ENCODE results near the gene NXPH1.

NXPH1 gene

DNA sequence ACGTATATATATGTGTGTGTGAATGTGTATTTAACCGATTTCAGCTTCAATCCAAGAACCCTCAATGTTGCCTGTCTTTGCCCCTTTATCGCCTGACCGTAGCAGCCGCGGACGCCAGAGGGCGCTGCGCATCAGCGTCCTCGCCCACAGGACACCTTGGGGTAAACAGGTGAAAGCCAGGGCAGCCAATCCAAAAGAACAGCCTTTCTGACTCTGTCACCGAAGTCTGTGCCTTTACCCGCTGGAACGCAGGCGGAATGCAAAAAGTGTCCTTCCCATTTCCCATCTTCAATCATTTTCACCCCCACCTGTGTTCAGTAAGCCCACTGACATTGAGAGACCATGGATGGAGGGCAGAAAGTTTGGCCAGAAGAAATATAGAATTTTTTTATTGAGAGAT, 3.6 kb downstream of the NXPH1 start:
- DNase-seq: peak in 2 of 3 donors; percentile 24 to 47

DNA sequence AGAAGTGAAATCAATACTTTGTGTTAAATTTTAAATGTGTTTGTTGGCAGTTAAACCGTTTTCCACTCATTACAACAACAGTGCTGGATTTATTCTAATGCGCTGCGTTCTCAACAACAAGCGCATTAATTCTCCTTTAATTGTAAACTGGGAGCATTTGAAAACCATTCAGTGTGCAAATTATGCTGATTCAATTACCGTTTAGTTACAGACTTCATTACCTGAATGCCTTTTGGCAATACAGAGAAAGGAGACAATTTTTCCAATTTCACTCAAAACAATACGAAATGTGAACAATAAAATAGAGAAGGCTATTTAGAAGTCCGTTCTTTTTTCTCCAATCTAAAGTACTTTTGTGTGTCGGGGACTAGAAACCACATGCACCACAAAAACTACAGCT, 4.2 kb downstream of the NXPH1 start:
- no peak for DNase-seq

DNA sequence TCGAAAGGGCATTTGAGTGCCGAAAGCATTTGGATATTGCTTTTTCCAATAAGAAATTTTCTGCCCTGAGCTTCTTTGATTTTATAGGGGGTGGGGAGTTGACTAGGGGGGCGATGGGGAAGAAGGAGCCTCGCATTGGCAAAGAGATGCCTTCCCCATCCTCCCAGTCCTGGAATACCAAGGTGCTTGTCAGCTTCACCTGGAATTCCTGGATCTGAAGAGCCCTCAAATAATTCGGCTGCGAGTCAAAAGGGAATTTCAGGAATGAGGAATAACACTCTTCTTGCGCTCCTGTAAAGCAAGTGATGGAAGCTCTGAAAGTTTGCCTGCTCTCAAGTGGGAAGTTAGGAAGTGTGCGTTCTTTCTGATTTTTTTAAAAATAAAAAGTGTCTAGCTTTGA, 7.3 kb downstream of the NXPH1 start:
- no peak for DNase-seq

DNA sequence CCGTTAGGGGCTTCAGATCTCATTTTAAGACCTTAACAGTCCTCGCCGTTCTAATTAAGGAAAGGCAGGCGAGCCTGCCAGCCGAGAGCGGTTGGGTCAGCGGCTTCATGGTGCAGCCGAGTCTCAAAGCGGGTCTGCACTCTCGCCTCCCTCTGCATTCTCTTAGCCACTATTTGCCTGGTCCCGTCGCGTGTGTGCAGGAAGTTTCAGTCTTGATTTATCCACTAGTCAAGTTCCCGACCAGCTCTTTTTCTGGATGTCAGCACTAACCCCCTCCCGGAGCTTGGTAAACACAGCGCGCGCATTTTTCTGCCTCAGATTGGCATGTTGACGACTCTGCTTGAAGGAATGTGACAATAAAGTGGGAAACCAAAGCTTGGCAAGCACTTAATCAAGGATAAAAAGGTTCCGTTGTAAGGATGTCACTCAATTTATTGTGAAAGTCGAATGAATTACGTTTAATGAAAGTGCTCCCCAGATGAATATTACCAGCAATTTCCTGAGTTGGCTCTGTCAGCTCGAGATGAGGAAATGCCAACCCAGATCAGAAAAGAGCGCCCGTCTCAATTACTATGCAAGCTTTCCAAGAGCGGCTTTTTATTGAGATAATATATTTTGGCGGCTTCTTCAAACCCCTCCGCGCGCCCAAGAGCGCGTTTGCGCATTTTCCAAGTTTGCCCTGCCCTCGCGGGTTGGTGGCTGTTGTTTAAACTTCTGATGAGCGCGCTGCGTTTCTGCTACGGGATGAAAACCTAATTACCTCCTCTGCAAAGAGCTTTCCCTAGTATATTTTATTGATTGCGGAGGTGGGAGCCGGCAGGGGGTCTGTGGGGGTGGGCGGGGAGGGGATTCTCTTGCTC, 7.9 kb downstream of the NXPH1 start:
- no peak for DNase-seq

DNA sequence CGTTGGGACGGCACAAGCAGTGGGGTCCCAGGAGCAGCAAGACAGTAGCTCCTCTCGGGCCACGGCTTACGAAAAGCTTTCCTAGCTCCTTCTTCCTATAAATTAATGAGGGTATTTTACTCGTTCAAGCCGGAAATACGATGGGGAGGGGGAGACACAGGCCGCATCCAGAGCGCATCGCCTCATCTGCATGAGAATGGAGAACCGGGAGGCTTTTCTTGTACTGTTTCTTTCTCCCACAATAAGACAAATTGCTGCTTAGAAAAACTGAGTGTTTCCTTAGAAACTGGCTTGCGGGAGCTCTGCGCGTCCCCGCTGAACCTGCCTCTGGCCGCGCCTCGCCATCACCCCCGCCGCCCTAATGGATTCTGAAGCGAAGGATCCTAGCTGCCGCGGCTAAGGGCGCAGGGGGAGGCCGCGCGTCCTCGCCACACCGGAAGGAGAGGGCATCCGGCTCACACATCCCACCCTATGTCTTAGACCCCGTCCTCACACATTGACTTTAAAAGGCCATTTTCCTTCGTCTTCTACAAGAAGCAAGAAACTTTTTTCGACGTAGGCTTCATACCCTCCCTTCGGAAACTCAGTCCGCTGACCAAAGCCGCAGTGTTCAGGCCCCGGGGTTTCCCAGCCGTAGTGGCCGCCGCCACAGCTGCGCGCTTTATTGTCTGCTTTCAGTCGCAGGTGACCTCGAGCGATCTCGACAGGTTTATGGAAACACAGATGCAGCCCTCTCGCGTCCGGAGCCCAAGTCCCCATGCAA, 8.8 kb downstream of the NXPH1 start:
- no peak for DNase-seq

DNA sequence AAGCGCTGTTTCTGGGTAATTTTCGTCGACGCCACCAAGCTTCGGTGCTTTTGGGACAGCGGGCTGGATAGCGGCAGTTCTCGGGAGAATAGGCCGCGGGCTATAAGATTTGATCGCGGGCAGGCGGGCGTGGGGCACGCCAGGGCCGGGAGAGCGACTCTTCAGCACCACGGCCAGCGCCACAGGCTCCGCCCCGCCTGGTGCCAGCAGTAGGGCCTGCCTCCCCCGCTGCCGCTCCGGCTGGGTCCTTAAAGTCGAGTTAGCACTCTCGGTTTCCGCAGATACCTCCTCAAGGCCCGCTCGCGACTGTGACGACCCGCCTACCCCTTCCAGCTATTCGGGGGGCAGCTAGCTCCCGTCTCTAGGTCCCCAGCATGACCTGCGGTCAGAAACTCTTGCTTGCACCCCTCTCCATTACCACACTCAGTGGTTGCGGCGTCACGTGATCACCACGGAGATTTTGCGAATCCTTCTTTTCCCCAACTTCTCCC, 9.4 kb downstream of the NXPH1 start:
- DNase-seq: peak; percentile 55 to 80 (median 74)

DNA sequence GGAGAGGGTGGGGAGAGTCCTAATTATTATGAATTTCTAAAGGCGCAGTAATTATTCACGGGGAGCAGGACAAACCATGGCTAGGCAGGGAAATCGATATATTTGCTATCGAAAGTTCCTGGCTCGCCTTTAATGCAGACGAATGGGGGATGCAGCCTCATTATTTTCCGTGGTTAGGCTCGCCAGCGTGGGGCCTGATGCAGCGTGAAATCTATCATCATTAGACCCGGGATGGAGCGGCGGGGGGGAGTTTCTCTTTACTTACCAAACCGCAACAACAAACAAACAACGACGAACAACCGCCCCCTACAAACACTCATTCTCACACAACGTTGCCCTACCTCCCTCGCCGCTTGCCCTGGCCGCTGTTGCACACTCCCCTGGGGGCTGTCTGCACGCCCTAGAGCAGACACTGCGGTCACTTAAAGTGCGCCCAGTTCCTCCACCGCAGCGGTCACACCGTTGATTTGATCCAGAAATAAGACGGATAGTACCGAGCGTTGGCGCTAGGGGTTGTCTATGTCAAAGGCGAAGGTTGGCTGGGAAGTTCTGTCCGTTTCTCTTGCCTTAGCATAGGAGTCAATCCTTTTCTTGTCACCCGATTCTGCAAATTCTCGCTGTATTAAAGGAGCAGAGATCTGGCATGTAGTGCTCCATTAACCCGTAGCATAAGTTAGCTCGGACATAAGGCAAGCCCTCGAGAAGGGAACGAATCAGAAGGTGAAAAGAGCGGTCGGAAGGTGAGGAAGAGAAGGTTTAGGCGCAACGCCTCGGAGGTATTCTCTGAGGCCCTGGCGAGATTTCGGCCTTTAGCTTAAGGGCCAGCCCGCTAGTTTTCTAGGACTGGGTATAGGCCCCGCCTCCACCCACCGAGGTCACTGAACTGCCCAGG, 10.4 kb downstream of the NXPH1 start:
- peak in 2 of 3 donors; percentile 12 to 17 for DNase-seq

DNA sequence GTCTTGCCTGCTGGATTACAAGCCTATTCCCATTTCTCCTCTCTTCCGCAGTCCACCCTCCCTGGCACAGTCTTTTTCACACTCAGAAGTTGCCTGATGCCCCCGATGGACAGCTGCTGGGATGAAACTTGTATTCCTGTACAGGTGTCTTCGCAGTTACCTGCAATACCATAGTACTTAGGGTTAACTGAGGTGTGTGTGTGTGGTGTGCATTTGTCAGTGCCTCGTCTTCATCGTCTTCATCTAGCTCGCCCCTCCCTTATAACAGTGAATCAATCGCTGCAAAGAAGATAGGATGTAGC, 11.0 kb downstream of the NXPH1 start:
- no peak for DNase-seq

DNA sequence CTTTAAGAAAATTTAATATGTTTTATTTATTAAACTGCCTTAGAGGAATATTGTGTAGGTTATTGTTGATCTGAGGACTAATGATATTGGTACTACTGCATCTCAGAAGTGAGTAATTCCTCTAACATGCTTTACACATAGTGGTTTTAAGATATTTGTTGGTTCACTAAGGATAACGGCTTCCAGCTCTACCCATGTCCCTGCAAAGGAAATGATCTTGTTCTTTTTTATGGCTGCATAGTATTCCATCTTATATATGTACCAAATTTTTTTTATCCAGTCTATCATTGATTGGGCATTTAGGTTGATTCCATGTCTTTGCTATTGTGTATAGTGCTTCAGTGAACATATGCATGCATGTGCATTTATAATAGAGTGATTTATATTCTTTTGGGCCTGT, 20.1 kb downstream of the NXPH1 start:
- no peak for DNase-seq

DNA sequence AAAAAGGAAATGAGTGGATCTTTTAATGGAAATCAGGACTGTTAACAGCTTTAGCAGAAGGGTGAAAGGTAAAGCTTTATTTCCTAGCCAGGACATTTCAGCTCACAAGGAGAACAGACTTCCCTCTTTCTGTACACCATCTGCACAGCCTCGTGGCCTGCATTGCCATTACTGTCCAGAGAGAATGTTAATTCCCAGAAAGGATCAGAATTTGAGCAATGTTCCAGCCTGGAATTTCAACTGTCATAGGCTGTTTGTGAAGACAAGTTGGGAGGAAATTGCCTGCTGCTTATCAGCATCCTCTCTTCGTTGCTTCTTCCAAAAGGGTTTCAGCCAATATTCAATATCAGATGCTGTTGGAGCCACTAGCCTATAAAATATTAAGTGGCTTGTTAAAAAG, 22.0 kb downstream of the NXPH1 start:
- DNase-seq: no peak

DNA sequence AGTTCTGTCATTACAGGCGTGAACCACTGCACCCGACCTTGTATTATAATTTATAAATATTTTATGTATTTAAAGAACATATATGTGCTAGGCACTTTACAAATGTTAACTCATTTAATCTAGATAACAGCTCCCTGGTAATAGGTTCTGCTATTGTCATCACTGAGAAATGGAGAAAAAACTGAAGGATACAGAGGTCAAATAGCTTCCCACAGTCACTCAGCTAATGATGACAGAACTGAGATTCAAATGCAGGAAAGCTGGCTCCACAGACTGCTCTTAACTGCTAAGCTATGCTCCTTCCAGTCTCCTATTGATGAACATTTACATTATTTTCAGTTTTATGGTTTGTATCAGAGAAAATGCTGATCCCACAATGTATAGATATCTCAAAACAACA, 28.9 kb downstream of the NXPH1 start:
- DNase-seq: no peak

DNA sequence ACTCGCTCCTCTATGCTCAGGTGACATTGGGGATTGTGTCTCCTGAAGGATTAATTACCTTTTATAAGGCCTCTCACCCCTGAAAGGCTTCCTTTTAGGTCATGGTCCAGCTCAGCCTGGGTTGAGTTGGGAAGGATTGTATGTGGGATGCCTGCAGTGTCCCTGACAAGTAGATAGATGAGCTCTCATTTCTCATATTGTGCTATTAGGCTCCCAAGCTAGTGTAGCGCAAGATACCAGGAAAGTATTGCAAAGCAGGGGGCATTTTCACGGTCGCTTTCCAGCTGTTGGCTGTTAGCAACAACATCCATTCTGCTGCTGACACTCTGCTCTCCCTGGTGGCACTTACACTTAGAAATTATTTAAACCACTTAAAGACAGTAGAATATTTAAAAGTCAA, 31.9 kb downstream of the NXPH1 start:
- no peak for DNase-seq

DNA sequence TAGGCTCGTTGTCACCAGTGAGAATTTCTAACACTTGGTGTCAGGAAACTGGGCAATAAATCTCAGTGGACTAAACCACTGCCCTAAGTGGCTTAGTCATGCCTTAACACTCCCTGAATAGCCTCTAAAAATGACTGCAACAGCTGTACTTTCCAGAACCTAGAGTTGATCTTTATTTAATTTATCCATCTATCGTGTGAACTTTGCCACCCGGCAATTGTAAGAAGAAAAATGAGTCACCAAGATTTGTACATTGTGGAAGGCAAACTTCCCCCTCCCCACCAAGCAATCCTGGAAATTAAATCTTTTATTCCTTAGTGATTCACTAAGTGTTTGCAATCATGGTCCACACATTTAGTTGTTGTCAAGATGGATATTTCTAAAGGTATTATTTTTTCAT, 47.1 kb downstream of the NXPH1 start:
- DNase-seq: peak; percentile 0 to 39 (median 34)

DNA sequence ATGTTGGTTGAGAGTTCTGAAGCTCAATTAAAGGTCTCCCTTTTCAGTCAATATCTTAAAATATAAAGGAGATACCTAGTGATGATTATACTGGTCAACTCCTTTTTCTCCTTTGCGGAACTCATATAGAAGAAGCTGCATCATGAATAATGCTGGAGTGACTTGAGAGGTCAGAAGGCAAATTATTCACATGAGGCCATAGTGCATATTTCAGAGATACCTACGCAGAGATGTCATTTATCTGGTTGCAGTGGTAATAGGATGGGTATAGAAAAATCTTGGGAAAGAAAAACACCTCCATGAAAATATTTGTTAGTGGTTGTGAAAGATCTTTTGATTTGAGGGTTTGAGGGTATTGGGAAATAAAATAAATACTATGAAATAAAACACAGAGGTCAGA, 47.7 kb downstream of the NXPH1 start:
- no peak for DNase-seq

DNA sequence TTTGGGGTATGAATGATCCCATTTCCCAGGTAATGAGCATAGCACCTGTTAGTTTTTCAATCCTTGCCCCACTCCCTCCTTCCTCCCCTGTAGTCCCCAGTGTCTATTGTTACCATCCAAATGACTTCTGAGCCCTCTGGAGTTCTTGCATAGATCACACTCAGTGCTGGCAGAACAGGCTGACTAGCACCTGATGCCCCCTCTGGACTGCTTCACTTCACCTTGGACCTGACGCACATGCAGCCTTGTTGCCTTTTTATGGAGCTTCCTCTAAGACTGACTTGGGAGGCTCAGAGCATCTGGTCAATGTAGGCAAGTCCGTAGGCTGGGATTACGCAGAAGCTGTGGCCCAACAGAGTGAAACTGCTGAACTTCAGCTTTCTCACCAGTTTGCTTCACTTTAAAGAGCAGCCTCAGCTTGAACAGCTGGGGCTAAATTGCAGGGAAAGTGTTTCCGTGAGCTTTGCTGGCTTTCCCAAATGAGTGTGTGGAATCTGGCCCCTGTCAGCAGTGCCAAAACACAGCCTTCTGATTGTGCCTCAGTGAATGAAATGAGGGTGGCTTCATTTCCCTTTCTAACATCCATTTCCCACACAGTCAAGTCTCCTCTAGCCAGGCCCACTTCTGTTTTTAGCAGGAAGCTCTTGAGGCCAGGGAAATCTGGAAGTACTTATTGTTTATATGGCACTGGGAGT, 48.5 kb downstream of the NXPH1 start:
- peak; percentile 61 to 70 (median 67) for DNase-seq

DNA sequence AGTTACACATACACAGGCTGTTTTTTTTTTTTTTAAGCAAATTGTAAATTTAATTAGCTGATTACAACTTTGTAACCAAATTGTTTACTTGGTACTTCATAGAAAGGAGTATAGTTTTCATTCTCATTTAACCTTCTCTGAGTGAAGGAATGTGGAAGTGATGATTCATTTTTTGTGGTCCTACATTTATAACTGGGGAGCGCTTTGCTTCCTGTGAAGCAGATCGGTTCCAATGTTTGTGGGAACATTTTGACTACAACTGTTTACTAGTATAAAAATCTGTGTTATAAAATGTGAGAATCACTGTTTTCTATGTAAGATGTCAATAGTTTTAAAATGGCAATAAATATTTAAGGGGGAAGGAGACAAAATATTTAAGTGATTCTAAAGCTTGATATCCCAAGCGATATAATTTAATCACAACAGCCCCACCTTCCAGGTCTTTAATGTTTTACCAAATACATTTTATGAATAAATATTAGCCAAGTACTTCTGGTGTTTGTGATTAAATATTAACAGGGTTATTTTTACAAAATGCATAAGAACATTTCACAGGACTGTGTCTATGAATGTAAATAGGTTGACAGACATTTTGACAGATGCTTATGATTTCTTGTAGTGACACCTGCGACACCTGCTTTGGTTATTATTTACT, 57.1 kb downstream of the NXPH1 start:
- DNase-seq: no peak

DNA sequence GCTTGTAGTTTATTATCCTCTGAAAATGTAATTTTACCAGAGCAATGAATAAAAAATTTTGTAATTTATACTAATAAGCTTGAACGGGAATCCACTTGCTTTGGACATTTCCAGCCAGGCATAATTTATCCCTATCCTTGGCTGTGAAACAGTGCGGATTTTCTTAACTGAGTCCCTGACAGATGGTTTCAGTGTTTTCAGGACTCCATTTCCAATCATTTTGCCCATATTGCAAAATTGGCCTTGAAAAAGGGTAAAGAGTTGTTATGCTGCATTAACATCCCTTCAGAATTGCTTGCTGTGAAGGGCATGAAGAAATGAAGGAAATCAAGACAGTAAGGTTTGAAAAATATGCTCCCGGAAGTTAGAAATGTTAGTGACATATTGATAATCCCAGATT, 57.7 kb downstream of the NXPH1 start:
- no peak for DNase-seq

DNA sequence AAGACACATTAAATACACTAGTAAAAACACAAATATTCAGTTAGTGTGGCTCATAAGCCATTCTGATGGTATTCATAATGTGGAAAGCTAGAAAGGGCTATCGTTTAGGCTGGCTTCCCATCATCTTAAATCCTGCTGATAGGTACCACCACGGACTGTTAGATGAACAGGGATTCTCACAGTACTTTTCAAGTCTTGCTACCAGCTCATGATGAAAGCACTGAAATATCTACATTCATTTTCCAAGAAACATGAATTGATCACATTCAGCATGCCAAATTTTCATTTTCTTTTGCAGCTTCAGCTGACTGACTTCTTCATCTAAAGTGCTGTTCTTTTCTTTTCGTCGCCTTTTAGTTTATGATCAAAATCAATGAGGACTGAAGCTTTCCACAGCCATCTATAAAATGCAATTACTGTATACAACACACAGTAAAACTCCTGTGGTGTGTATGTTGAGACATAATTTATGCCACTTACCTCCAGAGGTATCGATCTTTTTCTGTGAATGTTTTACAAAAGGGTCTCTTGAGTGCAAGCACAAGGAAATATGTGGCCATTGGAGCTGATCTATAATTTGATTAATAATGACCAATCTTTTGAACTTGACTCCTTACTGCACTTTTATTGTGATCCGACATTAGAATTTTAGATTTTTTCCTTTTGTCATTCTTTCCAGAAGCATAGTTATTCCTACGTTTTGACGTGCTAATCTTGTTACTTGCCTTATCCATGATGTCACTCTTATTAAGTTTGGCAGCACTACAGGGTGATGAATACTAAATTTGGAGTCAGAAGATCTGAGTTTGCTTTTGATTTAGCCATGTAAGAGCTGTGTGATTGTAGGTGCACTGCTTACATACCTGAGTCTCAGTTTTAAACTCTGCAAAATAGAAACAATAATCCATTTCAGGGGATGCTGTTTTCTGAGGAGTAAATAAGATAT, 58.4 kb downstream of the NXPH1 start:
- no peak for DNase-seq

DNA sequence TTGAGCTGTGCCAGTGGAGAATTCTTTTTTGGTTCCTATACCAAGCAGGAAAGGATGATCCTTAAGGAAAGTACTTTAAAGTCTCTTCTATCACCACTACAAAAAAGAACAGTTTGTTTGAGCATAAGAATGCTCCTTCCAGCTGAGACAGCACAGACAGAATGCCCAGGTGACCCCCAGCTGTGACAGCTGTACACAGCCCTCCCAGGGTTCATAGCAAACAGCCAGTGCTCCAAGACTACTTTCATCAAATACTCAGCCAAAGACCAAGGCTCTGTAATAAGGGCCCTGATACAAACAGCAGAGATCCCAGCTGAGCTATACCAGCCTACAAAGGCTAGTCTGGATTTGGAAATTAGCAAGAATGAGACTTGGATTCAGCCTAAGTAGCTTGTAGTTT, 65.7 kb downstream of the NXPH1 start:
- DNase-seq: no peak

DNA sequence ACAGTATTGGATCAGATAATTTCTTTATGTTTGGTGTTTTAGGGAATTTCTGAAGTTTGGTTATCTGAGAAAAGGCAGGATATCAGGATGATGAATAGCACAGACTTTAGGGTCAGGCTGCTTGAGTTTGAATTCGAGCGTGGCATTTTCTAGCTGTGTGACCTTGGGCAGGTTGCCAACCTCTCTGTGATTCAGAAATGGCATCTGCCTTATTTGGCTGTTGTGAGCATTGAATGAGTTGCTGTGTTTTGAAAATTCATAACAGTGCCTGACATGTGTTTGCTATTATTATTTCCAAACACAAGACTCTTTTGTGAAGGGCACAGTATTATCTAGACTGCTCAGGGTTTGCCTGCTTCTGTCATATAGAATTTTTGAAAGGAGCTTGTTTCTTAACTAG, 66.9 kb downstream of the NXPH1 start:
- no peak for DNase-seq

DNA sequence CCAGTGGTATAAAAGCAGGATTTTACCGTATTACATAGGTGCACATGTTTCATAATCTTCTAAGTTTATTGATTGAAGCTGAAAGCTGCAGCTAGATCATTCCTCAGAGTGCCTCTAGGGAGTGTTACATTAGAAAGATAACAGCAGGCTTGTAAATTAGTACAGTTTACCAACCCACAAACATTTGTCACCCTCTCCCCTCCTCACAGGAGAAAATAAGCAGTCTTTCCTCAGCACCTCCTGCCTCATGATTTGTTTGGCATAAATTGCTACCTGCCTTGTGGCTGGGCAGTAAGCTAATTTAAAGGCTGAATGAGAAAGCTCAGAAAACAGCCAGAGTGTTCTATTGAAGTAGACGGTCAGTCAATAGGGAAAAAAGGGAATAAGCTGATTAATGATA, 74.2 kb downstream of the NXPH1 start:
- DNase-seq: no peak

Measured in suppressor macrophage treated with lipopolysaccharide for 1 hour (primary cell).